HepG2 (cell line): ENCODE measurements around the gene FAM20A. TPM values are rescaled to one million over a fixed set of nuclear protein-coding genes. Genes with fewer than 3 reads are reported as not detected.

Experiments
- CC2D1A ChIP-seq: sonication (generic); formaldehyde crosslinking; IDR thresholded peaks from 2 replicates; pipeline ENCODE4 v1.8.1; 2023; ENCODE audit warnings: mild to moderate bottlenecking, missing genetic modification reagents
- DMTF1 ChIP-seq: sonication (generic); formaldehyde crosslinking; IDR thresholded peaks from 2 replicates; pipeline ENCODE4 v1.4.0; 2020; ENCODE audit warnings: mild to moderate bottlenecking, missing genetic modification reagents
- FLYWCH1 ChIP-seq: sonication (generic); formaldehyde crosslinking; IDR thresholded peaks from 2 replicates; pipeline ENCODE4 v1.8.1; 2023; ENCODE audit warnings: mild to moderate bottlenecking, missing genetic modification reagents
- FOXK1 ChIP-seq: sonication (generic); formaldehyde crosslinking; IDR thresholded peaks from 2 replicates; pipeline ENCODE4 v1.4.0; 2020; ENCODE audit warnings: low read depth, missing genetic modification reagents, borderline replicate concordance
- HOXA3 ChIP-seq: sonication (generic); formaldehyde crosslinking; IDR thresholded peaks from 2 replicates; pipeline ENCODE4 v1.5.0; 2020; ENCODE audit warnings: missing genetic modification reagents
- IKZF5 ChIP-seq: IDR thresholded peaks from 2 replicates; pipeline ENCODE4 v1.6.1; 2018; ENCODE audit warnings: missing genetic modification reagents, mild to moderate bottlenecking, missing compliant biosample characterization
- KLF15 ChIP-seq: sonication (generic); formaldehyde crosslinking; IDR thresholded peaks from 2 replicates; pipeline ENCODE4 v1.8.1; 2023; ENCODE audit warnings: borderline replicate concordance, mild to moderate bottlenecking, inconsistent platforms, missing genetic modification reagents, mixed read lengths
- PITX1 ChIP-seq: sonication (generic); formaldehyde crosslinking; IDR thresholded peaks from 2 replicates; pipeline ENCODE4 v1.5.1; 2020; ENCODE audit warnings: mild to moderate bottlenecking, missing genetic modification reagents
- SP1 ChIP-seq, 2 experiments: fragments of 450-650 bp in 1 of 2; sonication (generic) in 1 of 2; formaldehyde crosslinking in 1 of 2; IDR thresholded peaks; 2 replicates each; pipeline versions ENCODE4 v1.4.0 to v1.6.1; 2016 to 2020; ENCODE audit warnings: missing genetic modification reagents in 1 of 2
- SRY ChIP-seq: sonication (generic); formaldehyde crosslinking; IDR thresholded peaks from 2 replicates; pipeline ENCODE4 v1.8.0; 2022; ENCODE audit warnings: mild to moderate bottlenecking, missing genetic modification reagents
- TAF15 ChIP-seq: fragments of 200-400 bp; formaldehyde crosslinking; IDR thresholded peaks from one replicate; pipeline ENCODE4 v1.6.1; 2018; ENCODE audit warnings: mild to moderate bottlenecking, low read depth, low read length; ENCODE audit not compliant: poor library complexity, severe bottlenecking
- ZNF331 ChIP-seq: sonication (generic); formaldehyde crosslinking; IDR thresholded peaks from 2 replicates; pipeline ENCODE4 v1.4.0; 2020; ENCODE audit warnings: missing genetic modification reagents
- ZNF737 ChIP-seq: sonication (generic); formaldehyde crosslinking; IDR thresholded peaks from 2 replicates; pipeline ENCODE4 v1.5.0; 2020; ENCODE audit warnings: missing genetic modification reagents, mild to moderate bottlenecking, borderline replicate concordance
- ZNF816 ChIP-seq: sonication (generic); formaldehyde crosslinking; IDR thresholded peaks from 2 replicates; pipeline ENCODE4 v1.8.0; 2022; ENCODE audit warnings: missing genetic modification reagents, mild to moderate bottlenecking, borderline replicate concordance
- polyA plus RNA-seq, 8 experiments: library from polyadenylated mRNA; depleted of rRNA in 3 of 8; stranded (reverse) in 7 of 8; unstranded in 1 of 8; fragments of >200 nt; fragmentation: Illumina TruSeq in 4 of 8; extraction: Trizol in 4 of 8; gene quantifications; 2 replicates each; pipeline versions ENCODE4 v1.2.1 to v1.2.3, GENCODE V29; 2011 to 2016; ENCODE audit warnings: low read depth in 4 of 8, missing spikeins in 1 of 8, mixed read lengths in 1 of 8; ENCODE audit not compliant: insufficient read depth in 1 of 8
- total RNA-seq, 5 experiments: library from RNA; depleted of rRNA; stranded (reverse); fragments of >200 nt; fragmentation: Illumina TruSeq; extraction: Trizol; gene quantifications; 2 replicates each; pipeline ENCODE4 v1.2.3, GENCODE V29; 2016; ENCODE audit warnings: low read depth in 1 of 5
- TF ChIP-seq, protein P1 (sequence below): sonication (generic); formaldehyde crosslinking; IDR thresholded peaks from 2 replicates; pipeline ENCODE4 v1.5.1; 2020; ENCODE audit warnings: missing genetic modification reagents, mild to moderate bottlenecking, borderline replicate concordance
- TF ChIP-seq, protein P2 (sequence below): sonication (generic); formaldehyde crosslinking; IDR thresholded peaks from 2 replicates; pipeline ENCODE4 v1.4.0; 2020; ENCODE audit warnings: mild to moderate bottlenecking, missing genetic modification reagents

FAM20A gene
- total and polyA plus RNA-seq, 2 of the 13 experiments (the other 11 are each of a cell fraction or from before 2014, with no cell fraction given) = 9.3 to 20.7 TPM

DNA sequence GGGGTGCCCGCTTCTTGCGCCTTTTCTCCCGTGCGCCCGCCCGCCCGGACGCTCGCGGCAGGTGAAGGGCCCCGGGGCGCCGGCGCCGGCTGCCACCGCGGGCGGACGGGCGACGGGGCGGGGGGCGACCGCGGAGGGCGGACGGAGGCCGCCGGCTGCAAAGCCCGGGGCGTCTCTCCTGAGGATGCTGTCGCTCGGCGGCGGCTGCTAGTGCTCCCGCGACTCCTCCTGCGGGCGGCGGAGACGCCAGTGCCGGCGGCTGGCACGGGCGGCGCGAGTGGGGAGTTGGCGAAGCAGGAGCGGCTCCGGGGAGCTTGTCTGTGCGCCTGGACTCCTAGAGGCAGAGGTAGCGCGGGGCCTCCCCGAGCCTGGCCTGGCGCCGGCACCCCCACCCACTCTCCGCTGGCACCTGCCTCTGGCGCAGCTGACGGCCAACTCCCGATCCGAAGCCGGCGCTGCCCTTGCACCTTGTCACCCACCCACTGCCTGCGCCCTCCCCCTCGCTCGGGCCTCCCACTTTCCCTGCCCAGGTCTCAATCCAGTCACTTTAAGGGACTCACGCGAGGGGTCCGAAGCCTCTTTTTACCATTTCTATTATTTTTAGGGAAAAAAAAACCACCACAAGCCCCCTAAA lies at the start of gene FAM20A (continued):
- TF ChIP-seq SRY (no peak), ZNF331 (peak; percentile 65; the same call in 1 of the 2 replicates), FOXK1 (CRISPR knock-in tag) (no peak), TAF15 (no peak), KLF15 (CRISPR knock-in tag) (no peak; the same call in 1 of the 2 replicates), HOXA3 (no peak), FLYWCH1 (CRISPR knock-in tag) (0 out of 2 replicates have a peak, but pooled peaks have one; percentile 42), ZNF737 (no peak), DMTF1 (no peak), CC2D1A (CRISPR knock-in tag) (no peak), PITX1 (CRISPR knock-in tag) (no peak), IKZF5 (CRISPR knock-in tag) (no peak), SP1 (IDR thresholded peaks at IDR 0.05) (no peak), SP1 (CRISPR knock-in tag; IDR thresholded peaks at IDR 0.05) (no peak), ZNF816 (CRISPR knock-in tag) (no peak)
- TF ChIP-seq, protein P1, sequence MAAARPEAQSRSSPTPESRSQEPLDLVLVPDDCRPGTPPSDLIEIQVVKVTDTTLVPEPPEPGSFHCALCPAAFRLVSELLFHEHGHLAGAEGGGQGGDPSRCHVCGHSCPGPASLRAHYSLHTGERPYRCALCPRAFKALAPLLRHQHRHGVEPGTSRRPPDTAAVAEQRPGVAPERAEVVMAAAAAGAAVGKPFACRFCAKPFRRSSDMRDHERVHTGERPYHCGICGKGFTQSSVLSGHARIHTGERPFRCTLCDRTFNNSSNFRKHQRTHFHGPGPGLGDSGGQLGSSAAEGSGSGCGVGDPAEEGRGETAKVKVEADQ (CRISPR knock-in tag) = no peak
- TF ChIP-seq, protein P2, sequence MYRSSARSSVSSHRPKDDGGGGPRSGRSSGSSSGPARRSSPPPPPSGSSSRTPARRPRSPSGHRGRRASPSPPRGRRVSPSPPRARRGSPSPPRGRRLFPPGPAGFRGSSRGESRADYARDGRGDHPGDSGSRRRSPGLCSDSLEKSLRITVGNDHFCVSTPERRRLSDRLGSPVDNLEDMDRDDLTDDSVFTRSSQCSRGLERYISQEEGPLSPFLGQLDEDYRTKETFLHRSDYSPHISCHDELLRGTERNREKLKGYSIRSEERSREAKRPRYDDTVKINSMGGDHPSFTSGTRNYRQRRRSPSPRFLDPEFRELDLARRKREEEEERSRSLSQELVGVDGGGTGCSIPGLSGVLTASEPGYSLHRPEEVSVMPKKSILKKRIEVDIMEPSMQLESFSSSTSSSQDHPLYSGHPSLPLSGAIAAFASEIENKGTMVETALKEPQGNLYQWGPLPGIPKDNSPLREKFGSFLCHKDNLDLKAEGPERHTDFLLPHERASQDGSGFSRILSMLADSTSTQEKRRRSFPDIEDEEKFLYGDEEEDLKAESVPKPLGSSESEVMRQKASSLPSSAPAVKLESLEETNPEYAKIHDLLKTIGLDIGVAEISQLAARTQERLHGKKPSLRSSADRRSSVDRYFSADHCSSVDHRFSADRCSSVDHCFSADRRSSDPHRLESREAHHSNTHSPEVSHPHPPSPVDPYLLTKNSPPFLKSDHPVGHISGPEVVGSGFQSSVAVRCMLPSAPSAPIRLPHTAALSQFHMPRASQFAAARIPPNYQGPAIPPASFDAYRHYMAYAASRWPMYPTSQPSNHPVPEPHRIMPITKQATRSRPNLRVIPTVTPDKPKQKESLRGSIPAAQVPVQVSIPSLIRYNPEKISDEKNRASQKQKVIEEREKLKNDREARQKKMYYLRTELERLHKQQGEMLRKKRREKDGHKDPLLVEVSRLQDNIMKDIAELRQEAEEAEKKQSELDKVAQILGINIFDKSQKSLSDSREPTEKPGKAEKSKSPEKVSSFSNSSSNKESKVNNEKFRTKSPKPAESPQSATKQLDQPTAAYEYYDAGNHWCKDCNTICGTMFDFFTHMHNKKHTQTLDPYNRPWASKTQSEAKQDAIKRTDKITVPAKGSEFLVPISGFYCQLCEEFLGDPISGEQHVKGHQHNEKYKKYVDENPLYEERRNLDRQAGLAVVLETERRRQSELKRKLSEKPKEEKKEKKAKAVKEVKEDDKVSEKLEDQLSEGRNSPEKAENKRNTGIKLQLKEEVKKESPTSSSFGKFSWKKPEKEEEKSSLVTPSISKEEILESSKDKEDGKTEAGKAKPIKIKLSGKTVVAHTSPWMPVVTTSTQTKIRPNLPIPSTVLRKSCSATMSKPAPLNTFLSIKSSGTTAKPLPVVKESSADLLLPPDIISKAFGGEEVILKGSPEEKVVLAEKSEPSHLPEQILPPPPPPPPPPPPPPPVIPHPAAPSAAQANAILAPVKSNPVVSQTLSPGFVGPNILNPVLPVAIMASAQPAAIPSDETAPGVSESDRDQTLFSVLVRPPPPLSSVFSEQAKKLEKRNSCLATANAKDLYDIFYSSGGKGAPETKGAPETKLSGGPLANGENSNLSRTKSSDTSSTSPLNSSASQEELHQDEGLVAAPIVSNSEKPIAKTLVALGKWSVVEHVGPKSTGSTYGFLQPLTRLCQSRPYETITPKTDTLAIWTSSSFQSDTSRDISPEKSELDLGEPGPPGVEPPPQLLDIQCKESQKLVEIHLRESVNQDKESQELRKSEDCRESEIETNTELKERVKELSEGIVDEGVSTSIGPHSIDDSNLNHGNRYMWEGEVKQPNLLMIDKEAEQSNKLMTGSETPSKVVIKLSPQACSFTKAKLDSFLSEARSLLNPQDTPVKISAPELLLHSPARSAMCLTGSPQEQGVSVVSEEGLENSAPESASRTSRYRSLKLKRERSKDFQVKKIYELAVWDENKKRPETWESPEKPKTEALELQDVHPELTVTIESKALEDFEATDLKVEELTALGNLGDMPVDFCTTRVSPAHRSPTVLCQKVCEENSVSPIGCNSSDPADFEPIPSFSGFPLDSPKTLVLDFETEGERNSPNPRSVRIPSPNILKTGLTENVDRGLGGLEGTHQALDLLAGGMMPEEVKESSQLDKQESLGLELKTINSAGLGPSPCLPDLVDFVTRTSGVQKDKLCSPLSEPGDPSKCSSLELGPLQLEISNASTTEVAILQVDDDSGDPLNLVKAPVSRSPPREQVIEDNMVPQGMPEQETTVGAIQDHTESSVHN = no peak
